Activated naive CD4-positive, alpha-beta T cell treated with Interleukin-2 at 50 U/mL for 16 hours (primary cell): ENCODE data around the gene LYVE1.

Source experiments
- DNase-seq: peaks from one replicate; pipeline ENCODE4 v3.0.0-alpha.2; 2020

The LYVE1 gene

GRCh38 chr11:10519630-10520029 lies 48.8 kb downstream of the LYVE1 start:
- no peak for DNase-seq

GRCh38 chr11:10518891-10519290 lies 49.6 kb downstream of the LYVE1 start:
- DNase-seq = no peak

GRCh38 chr11:10518123-10518522 lies 50.3 kb downstream of the LYVE1 start:
- no peak for DNase-seq

- no peak for DNase-seq
Measured at GRCh38 chr11:10515418-10515817, 53.0 kb downstream of the LYVE1 start.

GRCh38 chr11:10514709-10515108 lies 53.8 kb downstream of the LYVE1 start:
- DNase-seq = no peak

- no peak for DNase-seq
Measured at GRCh38 chr11:10514202-10514601, 54.3 kb downstream of the LYVE1 start.

- DNase-seq = no peak
Measured at GRCh38 chr11:10511181-10511621, 57.3 kb downstream of the LYVE1 start.
